Activated naive CD4-positive, alpha-beta T cell treated with anti-CD3 and anti-CD28 coated beads for 36 hours (primary cell): ENCODE data around the gene LRRC8E. TPM values are rescaled to one million over a fixed set of nuclear protein-coding genes. Genes with fewer than 3 reads are reported as not detected.

Experiments used
- CTCF ChIA-PET: fragments of 350-600 bp; sonication (Branson Sonifier 250); formaldehyde crosslinking; loops from one replicate; lab custom pipeline; 2021; ENCODE audit warnings: antibody characterized with exemption; lab: Charles Lee
- DNase-seq: peaks from one replicate; pipeline ENCODE4 v3.0.0-alpha.2; 2020
- H3K27ac Mint-ChIP-seq: one replicate; pipeline ENCODE4 v1.8.0; 2021; ENCODE audit warnings: mild to moderate bottlenecking, mixed read lengths
- H3K27me3 Mint-ChIP-seq: one replicate; pipeline ENCODE4 v1.8.0; 2021; ENCODE audit warnings: low read depth, mixed read lengths
- H3K36me3 Mint-ChIP-seq: one replicate; pipeline ENCODE4 v1.8.0; 2021; ENCODE audit warnings: low read depth, mixed read lengths
- H3K4me1 Mint-ChIP-seq: one replicate; pipeline ENCODE4 v1.8.0; 2021; ENCODE audit warnings: low read depth, mixed read lengths
- H3K4me3 Mint-ChIP-seq: one replicate; pipeline ENCODE4 v1.8.0; 2021; ENCODE audit warnings: mild to moderate bottlenecking, moderate library complexity, mixed read lengths
- H3K9me3 Mint-ChIP-seq: one replicate; pipeline ENCODE4 v1.8.0; 2021; ENCODE audit warnings: mixed read lengths
- intact Hi-C: fragments of 100-400 bp; cut with micrococcal nuclease; formaldehyde crosslinking; loops from one replicate; pipeline ENCODE4 v1.15.1; 2023
- total RNA-seq, 2 experiments: library from RNA; stranded (reverse); gene quantifications; one replicate each; pipeline ENCODE4 v1.2.3, GENCODE V29; 2021

The LRRC8E gene
- total RNA-seq, 2 experiments from 2014 or later = not detected

DNA sequence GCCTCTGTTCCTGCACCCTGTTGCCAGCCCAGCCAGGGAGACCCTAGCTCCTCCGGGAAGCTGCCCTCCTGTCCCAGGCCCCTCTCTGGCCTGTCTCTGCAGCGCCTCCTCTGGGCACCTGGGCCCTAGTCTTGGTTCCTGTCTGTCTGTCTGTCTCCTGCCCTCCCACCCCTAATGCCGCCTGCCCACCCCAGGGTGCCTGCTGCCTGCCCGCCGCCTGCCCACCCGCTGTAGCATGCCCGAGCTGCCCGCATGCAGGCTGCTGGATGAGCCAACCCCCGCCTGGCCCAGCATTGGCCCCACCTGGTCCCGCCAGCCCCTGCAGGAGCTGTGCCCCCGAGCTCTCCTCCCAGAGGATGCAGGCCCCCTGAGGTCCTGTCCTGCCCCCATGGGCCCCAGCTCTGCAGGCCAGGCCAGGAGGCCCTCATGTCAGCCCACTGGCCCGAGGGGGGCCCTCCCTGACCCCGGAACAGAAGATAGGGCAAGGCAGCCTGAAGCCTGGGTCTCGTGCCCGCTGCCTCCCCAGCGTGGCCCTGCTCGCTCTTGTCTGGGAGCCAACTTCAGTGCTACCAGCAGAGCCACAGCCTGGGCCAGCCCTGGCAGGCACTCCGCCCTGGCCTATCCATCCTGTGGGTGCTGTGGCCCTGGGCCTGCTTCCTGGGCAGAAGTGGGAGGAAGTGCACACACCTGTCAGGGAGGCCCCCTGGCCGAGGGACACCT is 20.6 kb downstream of the LRRC8E start:
- DNase-seq = no peak
- Mint-ChIP-seq H3K27ac (no peak overlapping the region), H3K27me3 (no peaks in the 10 kb centered on the region), H3K9me3 (no peaks in the 10 kb centered on the region), H3K36me3 (peaks cover 20% of the 10 kb centered on the region), H3K4me3 (no peak overlapping the region), H3K4me1 (peaks cover 21% of the 10 kb centered on the region)
- intact Hi-C loops = no loop called here
- CTCF ChIA-PET = interaction anchor here (0.9 kb wide), 1 partner anchor 40 kb away, joined by 4 read pairs; no protein-coding TSS in a partner anchor

DNA sequence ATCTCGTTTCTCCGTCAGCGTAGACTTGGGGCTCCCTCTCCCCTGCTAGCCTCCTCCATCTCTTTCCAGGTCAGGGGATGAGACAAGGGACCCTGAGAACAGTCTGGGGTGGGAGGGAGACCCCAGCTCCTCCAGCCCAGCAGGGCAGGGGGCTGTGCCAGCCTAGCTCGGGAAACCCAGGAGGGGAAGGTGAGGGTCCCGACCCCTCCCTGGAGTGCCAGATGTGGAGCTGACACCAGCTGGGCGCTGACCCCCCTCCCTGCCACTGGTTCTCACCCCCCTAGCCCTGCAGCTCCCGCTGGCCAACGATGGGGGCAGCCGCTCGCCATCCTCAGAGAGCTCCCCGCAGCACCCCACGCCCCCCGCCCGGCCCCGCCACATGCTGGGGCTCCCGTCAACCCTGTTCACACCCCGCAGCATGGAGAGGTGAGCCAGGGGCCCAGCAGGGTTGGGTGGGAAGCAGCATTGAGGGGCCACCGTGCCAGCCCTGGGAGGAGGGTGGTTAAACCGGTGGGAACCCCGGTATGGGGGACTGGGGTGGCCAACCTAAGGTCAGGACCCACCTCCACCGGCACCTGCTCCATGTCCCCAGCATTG is 21.3 kb downstream of the LRRC8E start:
- intact Hi-C loops = no loop called here
- no peak overlapping the region for H3K4me3 Mint-ChIP-seq
- no peaks in the 10 kb centered on the region for H3K9me3 Mint-ChIP-seq
- CTCF ChIA-PET = interaction anchor here (0.5 to 0.9 kb wide), 2 partner anchors 41 to 285 kb away, joined by 3 to 4 read pairs; no protein-coding TSS in a partner anchor
- H3K27me3 Mint-ChIP-seq = no peaks in the 10 kb centered on the region
- H3K4me1 Mint-ChIP-seq = peaks cover 21% of the 10 kb centered on the region
- H3K36me3 Mint-ChIP-seq = peaks cover 20% of the 10 kb centered on the region
- no peak overlapping the region for H3K27ac Mint-ChIP-seq
- no peak for DNase-seq

DNA sequence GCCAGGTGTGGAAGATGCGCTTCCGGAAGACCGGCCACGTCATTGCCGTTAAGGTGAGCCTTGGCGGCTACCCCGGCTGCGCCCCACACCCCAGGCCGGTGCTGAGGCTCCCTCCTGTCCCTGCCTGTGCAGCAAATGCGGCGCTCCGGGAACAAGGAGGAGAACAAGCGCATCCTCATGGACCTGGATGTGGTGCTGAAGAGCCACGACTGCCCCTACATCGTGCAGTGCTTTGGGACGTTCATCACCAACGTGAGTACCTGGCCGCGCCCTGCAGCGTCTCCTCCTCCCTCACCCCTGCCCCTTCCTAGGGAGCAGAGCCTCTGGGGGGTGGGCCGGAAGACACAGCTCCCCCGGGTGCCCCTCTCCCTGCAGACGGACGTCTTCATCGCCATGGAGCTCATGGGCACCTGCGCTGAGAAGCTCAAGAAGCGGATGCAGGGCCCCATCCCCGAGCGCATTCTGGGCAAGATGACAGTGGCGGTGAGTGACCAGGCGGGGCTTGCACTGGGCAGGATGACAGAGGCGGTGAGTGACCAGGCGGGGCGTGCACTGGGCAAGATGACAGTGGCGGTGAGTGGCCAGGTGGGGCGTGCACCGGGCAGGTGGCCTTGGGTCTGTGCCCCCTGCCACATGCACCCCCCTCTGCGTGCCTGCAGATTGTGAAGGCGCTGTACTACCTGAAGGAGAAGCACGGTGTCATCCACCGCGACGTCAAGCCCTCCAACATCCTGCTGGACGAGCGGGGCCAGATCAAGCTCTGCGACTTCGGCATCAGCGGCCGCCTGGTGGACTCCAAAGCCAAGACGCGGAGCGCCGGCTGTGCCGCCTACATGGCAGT is 22.2 kb downstream of the LRRC8E start:
- Mint-ChIP-seq H3K9me3 (no peaks in the 10 kb centered on the region), H3K27me3 (peaks cover 8% of the 10 kb centered on the region), H3K4me3 (no peak overlapping the region), H3K36me3 (peaks cover 15% of the 10 kb centered on the region), H3K27ac (no peak overlapping the region), H3K4me1 (peaks cover 14% of the 10 kb centered on the region)
- DNase-seq = no peak
- CTCF ChIA-PET = no interaction called here
- intact Hi-C loops = no loop called here

DNA sequence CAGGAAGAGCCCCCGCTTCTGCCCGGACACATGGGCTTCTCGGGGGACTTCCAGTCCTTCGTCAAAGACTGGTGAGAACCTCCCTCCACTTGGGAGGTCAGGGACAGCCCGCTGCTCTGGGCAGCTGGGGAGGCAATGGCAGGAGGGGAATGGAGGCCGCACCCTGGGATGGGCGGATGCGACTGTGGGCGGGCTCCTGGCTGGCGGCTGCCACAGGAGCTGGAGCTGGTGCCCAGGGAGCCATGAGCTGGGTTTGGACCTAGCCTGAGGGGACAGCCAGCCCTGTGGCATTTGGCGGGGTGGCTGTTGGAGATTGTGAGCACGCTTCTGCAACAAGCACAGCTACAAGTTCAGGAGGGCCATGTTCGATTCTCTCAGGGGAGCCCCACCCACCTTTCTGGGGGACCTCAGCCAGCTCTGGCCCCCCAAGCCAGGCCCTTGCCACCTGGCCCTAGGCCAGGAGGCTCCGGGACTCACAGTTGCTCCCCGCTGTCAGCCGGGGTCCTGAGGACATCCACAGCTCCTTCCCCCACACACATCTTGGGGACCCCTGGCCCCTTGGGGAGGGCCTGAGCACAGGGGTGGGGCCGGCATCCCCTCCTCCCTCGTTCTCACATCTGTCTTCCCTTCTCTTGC is 23.3 kb downstream of the LRRC8E start:
- H3K4me1 Mint-ChIP-seq = peaks cover 9% of the 10 kb centered on the region
- no peak overlapping the region for H3K27ac Mint-ChIP-seq
- intact Hi-C loops = no loop called here
- H3K4me3 Mint-ChIP-seq = no peak overlapping the region
- H3K36me3 Mint-ChIP-seq = peaks cover 12% of the 10 kb centered on the region
- H3K27me3 Mint-ChIP-seq = peaks cover 12% of the 10 kb centered on the region
- no peak for DNase-seq
- H3K9me3 Mint-ChIP-seq = no peaks in the 10 kb centered on the region
- CTCF ChIA-PET = no interaction called here

DNA sequence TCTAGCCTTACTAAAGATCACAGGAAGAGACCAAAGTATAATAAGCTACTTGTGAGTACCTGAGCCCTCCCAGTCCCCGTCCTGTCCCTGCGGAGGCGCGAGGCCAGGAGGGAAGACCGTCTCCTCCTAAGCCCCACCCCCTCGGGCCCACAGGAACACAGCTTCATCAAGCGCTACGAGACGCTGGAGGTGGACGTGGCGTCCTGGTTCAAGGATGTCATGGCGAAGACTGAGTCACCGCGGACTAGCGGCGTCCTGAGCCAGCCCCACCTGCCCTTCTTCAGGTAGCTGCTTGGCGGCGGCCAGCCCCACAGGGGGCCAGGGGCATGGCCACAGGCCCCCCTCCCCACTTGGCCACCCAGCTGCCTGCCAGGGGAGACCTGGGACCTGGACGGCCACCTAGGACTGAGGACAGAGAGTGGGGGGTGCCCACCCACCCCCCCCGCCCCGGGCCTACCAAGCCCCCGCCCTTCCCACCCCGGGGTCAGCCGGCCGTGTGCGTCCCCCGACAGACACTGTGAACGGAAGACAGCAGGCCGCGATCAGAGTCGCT is 23.9 kb downstream of the LRRC8E start:
- Mint-ChIP-seq H3K27ac (no peak overlapping the region), H3K4me3 (no peak overlapping the region), H3K4me1 (peaks cover 12% of the 10 kb centered on the region), H3K27me3 (peaks cover 16% of the 10 kb centered on the region), H3K9me3 (no peaks in the 10 kb centered on the region), H3K36me3 (peaks cover 12% of the 10 kb centered on the region)
- DNase-seq = no peak
- intact Hi-C loops = no loop called here
- CTCF ChIA-PET = no interaction called here

DNA sequence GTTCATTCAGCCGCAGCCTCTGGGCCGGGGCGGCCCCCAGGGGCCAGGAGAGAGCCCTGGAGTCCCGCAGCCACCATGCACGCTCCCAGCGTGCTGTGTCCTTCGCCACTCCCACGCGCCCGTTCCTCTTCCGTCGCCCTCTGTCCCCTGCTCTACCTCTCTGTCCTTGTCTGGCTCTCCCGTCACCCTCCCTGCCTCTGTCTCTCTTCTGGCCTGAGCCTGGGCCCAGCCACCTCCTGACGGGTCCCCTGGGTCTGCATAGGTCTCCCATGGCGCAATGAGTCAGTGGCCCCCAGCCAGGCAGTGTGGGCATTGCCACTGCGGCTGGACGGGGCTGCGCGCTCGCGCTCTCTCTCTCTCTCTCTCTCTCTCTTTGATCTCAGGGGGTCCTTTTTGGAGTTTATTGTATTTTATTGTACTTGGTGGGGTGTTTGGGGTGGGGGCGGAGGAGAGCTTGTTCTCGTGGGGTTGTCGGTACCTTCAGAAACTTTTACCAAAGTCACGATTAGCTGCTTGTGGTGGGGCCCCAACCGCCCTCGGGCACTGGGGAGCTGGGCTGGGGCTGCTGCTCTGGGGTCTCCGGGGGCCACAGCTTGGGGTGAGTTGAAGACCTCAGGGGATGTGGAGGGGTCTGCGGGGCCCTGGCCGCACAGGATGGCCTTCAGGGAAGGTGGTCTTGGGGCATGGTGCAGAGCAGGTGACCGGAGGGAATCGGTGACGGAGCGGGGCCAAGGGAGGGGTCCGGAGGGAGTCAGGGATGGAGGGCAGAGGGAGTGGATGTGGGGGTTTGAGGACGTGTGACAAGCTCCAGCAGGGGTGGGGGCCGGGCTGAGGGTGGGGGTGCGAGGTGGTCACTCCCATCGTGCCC is 24.6 kb downstream of the LRRC8E start:
- no peaks in the 10 kb centered on the region for H3K9me3 Mint-ChIP-seq

DNA sequence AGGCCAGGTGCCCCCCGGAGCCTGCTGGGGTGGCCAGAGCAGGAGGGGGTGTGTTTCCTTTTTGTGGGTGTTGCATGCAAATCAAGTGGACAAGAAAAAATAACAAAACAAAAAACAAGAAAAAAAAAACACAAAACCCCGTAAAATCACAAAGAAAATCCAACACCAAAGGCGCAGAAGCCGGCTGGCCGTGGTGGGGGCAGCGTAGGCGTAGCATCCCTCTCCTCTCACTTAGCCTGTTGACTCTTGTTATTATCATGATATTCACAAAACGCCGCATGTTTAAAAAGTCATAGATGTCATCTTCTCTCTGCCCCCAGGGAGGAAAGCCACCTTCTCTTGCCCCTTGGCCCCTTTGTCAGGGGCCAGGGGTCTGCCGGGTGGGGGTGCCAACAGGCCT is 25.3 kb downstream of the LRRC8E start:
- CTCF ChIA-PET = no interaction called here
- intact Hi-C loops = no loop called here

More for the DNA sequence above, 24.6 kb downstream of the LRRC8E start:
- Mint-ChIP-seq H3K27me3 (peaks cover 18% of the 10 kb centered on the region), H3K4me3 (no peak overlapping the region), H3K27ac (no peak overlapping the region), H3K4me1 (peaks cover 11% of the 10 kb centered on the region), H3K36me3 (peaks cover 12% of the 10 kb centered on the region)
- intact Hi-C loops = no loop called here
- no peak for DNase-seq
- CTCF ChIA-PET = no interaction called here

DNA sequence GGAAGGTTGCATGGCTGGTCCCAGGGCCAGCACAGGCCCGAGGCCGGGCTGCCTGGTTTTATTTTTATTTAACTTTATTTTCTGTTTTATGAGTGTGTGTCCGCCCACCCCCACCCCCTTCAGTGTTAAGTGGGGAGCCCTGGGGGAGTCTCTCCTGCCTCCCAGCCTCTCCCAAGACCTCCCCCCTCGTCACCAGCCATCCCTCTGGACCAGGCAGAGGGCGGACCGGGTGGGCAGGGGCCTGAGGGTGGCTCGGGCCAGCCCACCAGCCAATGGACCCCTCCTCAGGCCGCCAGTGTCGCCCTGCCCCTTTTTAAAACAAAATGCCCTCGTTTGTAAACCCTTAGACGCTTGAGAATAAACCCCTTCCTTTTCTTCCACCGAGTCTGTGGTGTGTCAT is 25.8 kb downstream of the LRRC8E start:
- no peak for DNase-seq
- intact Hi-C loops = no loop called here
- peaks cover 15% of the 10 kb centered on the region for H3K4me1 Mint-ChIP-seq
- no peaks in the 10 kb centered on the region for H3K9me3 Mint-ChIP-seq
- no peak overlapping the region for H3K27ac Mint-ChIP-seq
- H3K4me3 Mint-ChIP-seq = no peak overlapping the region
- peaks cover 24% of the 10 kb centered on the region for H3K27me3 Mint-ChIP-seq
- H3K36me3 Mint-ChIP-seq = peaks cover 12% of the 10 kb centered on the region
- CTCF ChIA-PET = no interaction called here

More for the DNA sequence above, 25.3 kb downstream of the LRRC8E start:
- peaks cover 15% of the 10 kb centered on the region for H3K4me1 Mint-ChIP-seq
- peaks cover 12% of the 10 kb centered on the region for H3K36me3 Mint-ChIP-seq
- H3K27ac Mint-ChIP-seq = no peak overlapping the region
- H3K4me3 Mint-ChIP-seq = no peak overlapping the region
- DNase-seq = no peak
- H3K27me3 Mint-ChIP-seq = peaks cover 24% of the 10 kb centered on the region
- H3K9me3 Mint-ChIP-seq = no peaks in the 10 kb centered on the region

DNA sequence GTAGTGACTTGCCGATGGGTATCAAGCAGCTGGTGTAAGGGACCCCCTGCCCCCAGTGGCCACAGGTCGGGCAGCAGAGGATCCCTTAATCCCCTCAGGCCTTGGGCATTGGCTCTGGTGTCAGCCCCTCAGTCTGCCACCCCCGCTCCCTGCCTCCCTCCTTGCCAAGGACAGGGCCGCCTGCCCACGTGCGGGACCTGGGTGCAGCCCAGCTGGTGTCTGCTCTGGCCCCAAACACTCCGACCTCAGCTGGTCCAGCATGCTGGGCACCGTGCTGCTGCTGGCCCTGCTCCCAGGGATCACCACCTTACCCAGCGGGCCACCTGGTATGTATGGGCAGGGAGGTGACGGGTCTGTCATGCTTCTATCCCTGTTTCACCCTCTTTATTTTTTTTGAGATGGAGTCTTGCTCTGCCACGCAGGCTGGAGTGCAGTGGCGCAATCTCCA is 26.3 kb downstream of the LRRC8E start, which contains the start of gene TGFBR3L:
TGFBR3L (plus strand) TSS at position 233 of the 448 bp plus-strand sequence.
- Mint-ChIP-seq H3K9me3 (no peaks in the 10 kb centered on the region), H3K4me1 (peaks cover 18% of the 10 kb centered on the region), H3K36me3 (peaks cover 12% of the 10 kb centered on the region), H3K27me3 (peaks cover 24% of the 10 kb centered on the region), H3K4me3 (peak within 1 kb of the TSS; percentile 33), H3K27ac (no peak within 1 kb of the TSS)
- CTCF ChIA-PET = no interaction called here
- DNase-seq = no peak
- intact Hi-C loops = no loop called here

DNA sequence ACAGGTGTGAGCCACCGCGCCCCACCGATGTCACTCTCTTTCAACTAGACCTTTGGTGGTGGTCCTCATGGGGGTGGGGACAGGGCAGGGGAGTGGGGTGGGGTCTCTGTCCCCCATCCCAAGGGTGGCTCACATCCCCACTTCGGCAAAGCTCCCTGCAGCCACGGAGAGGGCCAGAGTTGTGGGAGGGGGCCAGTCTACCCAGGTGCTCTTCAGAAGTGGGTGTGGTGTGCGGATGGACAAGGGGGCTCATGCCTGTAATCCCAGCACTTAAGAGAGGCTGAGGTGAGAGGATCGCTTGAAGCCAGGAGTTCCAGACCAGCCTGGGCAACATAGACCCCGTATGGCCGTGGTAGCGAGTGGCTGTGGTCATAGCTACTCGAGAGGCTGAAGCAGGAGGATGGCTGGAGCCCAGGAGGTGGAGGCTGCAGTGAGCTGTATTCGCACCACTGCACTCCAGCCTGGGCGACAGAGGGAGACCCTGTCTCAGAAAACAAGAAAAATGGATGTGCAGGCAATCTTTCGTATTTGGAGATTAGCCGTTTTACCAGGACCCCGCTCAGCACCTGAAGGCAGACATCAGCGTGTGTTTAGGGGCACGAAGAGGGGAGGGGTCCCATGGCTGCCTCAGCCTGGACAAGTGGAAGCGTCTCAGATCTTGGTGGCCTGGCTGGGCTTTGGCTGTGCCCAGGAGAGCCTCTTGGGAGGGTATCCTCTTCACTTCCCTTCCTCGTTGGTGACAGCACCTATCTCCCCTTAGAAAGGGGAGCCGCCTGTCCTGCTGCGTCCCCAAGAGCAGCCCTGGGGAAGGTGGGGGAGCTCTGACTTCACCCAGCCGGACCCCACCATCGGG is 27.2 kb downstream of the LRRC8E start:
- CTCF ChIA-PET = interaction anchor here (0.9 kb wide), 2 partner anchors 12 to 28 kb away, joined by 3 read pairs; partner anchors contain the start of genes MAP2K7 and TIMM44
- peaks cover 27% of the 10 kb centered on the region for H3K27me3 Mint-ChIP-seq
- DNase-seq = no peak
- peak overlapping the region; percentile 34 for H3K4me3 Mint-ChIP-seq
- H3K4me1 Mint-ChIP-seq = peaks cover 24% of the 10 kb centered on the region
- H3K36me3 Mint-ChIP-seq = peaks cover 9% of the 10 kb centered on the region
- no peak overlapping the region for H3K27ac Mint-ChIP-seq
- intact Hi-C loops = no loop called here
- H3K9me3 Mint-ChIP-seq = no peaks in the 10 kb centered on the region
